COLO668 (cell line): ENCODE measurements around the gene KCTD4.
"Not testable (repeated sequence)": the region's sequence is repeated elsewhere in the genome, so short reads cannot be mapped to it uniquely, and the experiment has no call there.

ENCODE experiments used
- DNase-seq: peaks from one replicate; lab custom pipeline; 2025; ENCODE audit not compliant: unreplicated experiment; lab: John Stamatoyannopoulos, UW

Gene KCTD4

GRCh38 chr13:45216193-45216592 lies 15.3 kb upstream of the KCTD4 start:
- DNase-seq = no peak

GRCh38 chr13:45215392-45216077 lies 14.7 kb upstream of the KCTD4 start:
- no peak for DNase-seq

- DNase-seq = no peak
Measured at GRCh38 chr13:45209229-45209628, 8.4 kb upstream of the KCTD4 start.

GRCh38 chr13:45208132-45208531 lies 7.3 kb upstream of the KCTD4 start:
- DNase-seq = no peak

GRCh38 chr13:45207319-45207718 lies 6.5 kb upstream of the KCTD4 start:
- no peak for DNase-seq

- DNase-seq = no peak
Measured at GRCh38 chr13:45206340-45206739, 5.5 kb upstream of the KCTD4 start.

GRCh38 chr13:45205124-45205523 lies 4.3 kb upstream of the KCTD4 start:
- no peak for DNase-seq

- DNase-seq = no peak
Measured at GRCh38 chr13:45199711-45200110, 1.1 kb downstream of the KCTD4 start.

- DNase-seq = no peak
Measured at GRCh38 chr13:45198924-45199323, 1.9 kb downstream of the KCTD4 start.

- no peak for DNase-seq
Measured at GRCh38 chr13:45198041-45198440, 2.8 kb downstream of the KCTD4 start.

- no peak for DNase-seq
Measured at GRCh38 chr13:45196622-45197021, 4.2 kb downstream of the KCTD4 start.

GRCh38 chr13:45196096-45196495 lies 4.7 kb downstream of the KCTD4 start:
- DNase-seq = no peak

- DNase-seq = no peak
Measured at GRCh38 chr13:45195421-45195820, 5.4 kb downstream of the KCTD4 start.

GRCh38 chr13:45194081-45194939 lies 6.5 kb downstream of the KCTD4 start:
- no peak for DNase-seq

GRCh38 chr13:45191874-45192273 lies 9.0 kb downstream of the KCTD4 start:
- no peak for DNase-seq

- DNase-seq = not testable (repeated sequence)
Measured at GRCh38 chr13:45189511-45189910, 11.3 kb downstream of the KCTD4 start.

GRCh38 chr13:45189077-45189476 lies 11.8 kb downstream of the KCTD4 start:
- not testable (repeated sequence) for DNase-seq

- DNase-seq = no peak
Measured at GRCh38 chr13:45185286-45185685, 15.6 kb downstream of the KCTD4 start.

GRCh38 chr13:45184693-45185092 lies 16.2 kb downstream of the KCTD4 start:
- no peak for DNase-seq

- DNase-seq = no peak
Measured at GRCh38 chr13:45180713-45181601, 19.9 kb downstream of the KCTD4 start.

GRCh38 chr13:45180303-45180702 lies 20.5 kb downstream of the KCTD4 start:
- DNase-seq = no peak
